Measurements from ENCODE around the gene KCNN4.
A peak's percentile ranks its signal among the peaks of the same experiment; 100 is the strongest.

The KCNN4 gene

DNA sequence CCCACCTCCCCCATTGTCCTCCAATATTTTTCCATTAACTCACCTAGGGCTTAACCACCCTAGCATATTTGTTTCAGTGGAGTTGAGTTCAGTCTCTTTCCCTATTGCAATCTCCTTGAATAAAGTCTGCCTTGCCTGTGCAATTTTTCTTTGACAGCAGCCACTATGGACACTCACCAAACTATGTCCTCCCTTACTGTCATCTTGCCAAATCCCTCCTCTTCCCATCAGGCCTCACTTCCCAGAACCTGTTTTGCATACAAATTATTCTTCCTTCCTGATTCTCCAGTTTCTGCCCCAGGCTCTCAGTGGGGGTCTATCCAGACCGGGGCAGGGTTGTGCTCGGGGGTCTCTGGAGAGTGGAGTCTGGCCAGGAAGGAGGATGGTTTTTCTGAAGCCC, 23.7 kb upstream of the KCNN4 start:
- TF ChIP-seq CTCF (IDR thresholded peaks at IDR 0.05; ENCODE audit: extremely low read depth, missing control alignments), result no peak
- DNase-seq (ENCODE audit: low spot score), result no peak

- no peak for DNase-seq (ENCODE audit: low spot score)
- TF ChIP-seq CTCF (IDR thresholded peaks at IDR 0.05; ENCODE audit: extremely low read depth, missing control alignments), result no peak
These were observed 21.6 kb upstream of the KCNN4 start, which contains the start of gene LYPD5 for GRCh38 chr19:43802216-43802951. Gene LYPD5, minus strand, starts transcription at chr19:43802447. Its CDS starts 67 bp downstream, at chr19:43802380.

DNA sequence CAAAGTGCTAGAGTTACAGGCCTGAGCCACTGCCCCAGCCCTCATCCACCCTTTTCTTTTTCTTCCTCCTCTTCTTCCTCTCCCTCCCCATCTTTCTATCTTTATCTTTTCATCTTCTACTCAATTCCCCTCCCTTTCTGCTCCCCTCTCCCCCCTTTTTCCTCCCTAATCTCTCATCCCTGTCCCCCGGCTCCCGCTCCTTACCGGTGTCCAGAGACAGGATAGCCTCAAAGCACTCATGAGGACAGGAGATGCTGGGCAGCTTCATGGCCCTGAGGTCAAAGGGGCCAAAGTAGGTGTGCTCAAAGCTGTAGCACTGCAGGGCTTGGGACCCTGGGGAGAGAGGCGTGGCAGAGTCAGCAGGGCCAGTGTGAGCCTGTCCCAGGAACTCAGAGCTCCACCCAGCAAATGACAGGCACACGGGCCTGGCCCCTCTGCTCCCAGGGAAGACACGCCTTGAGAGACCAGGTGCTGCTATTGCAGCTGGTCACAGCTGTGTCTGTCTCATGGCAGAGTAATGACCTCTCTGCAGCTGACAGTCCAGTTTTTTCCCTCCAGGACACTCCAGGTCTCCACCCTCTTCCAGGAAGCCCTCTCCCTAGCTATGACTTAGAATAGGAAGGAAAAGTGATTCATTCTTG, 18.8 kb upstream of the KCNN4 start:
- no peak for DNase-seq (ENCODE audit: low spot score)

GRCh38 chr19:43798546-43799409, 18.0 kb upstream of the KCNN4 start:
- DNase-seq (ENCODE audit: low spot score), result peak; percentile 27
- no peak for TF ChIP-seq CTCF (IDR thresholded peaks at IDR 0.05; ENCODE audit: extremely low read depth, missing control alignments)

More for the DNA sequence above, 18.8 kb upstream of the KCNN4 start:
- no peak for TF ChIP-seq CTCF (IDR thresholded peaks at IDR 0.05; ENCODE audit: extremely low read depth, missing control alignments)

DNA sequence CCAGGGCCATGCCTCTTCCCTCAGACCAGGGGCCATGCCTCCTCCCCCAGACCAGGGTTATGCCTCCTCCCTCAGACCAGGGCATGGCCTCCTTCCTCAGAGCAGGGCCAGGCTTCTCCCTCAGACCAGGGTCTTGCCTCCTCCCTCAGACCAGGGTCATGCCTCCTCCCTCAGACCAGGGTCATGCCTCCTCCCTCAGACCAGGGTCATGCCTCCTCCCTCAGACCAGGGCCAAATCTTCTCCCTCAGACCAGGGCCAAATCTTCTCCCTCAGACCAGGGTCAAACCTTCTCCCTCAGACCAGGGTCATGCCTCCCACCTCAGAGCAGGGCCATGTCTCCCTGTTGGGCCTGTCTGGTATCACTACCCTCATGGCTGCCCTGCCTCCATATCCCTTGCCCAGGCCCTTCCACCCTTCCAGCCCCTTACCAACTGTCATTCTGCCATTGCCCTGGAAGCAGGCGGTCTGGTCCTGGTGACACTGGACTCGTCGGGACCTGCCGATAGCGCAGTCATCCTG, 17.3 kb upstream of the KCNN4 start:
- no peak for TF ChIP-seq CTCF (IDR thresholded peaks at IDR 0.05; ENCODE audit: extremely low read depth, missing control alignments)
- DNase-seq (ENCODE audit: low spot score), result no peak

DNA sequence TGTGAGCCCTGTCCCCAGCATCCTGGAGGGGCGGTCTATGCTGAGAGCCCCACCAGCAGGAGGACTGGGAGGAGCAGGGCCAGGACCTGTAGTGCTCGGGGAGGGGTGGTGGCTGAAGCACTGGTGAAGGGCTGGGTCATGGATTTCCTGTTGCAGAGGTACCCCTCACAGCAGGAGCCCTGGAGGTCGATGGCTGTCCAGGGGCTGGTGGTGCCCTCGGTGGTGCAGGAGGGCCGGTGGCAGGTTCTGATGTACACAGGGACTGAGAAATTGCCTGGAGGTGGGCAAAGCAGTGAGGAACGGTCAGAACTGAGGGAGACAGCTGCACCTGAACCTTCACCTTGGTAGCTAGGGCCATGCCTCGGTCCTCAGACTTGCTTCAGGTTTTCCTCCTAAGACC, 16.8 kb upstream of the KCNN4 start:
- DNase-seq (ENCODE audit: low spot score), result no peak
- no peak for TF ChIP-seq CTCF (IDR thresholded peaks at IDR 0.05; ENCODE audit: extremely low read depth, missing control alignments)

All from GM20000 (cell line).